GM21381 (cell line): ENCODE results near the gene BAZ1B.
"Not testable (repeated sequence)": the region's sequence is repeated elsewhere in the genome, so short reads cannot be mapped to it uniquely, and the experiment has no call there.

Experiments
- ATAC-seq: cut with Tn5 transposase; IDR thresholded peaks from one replicate; pipeline ENCODE4 v1.9.1; 2021; ENCODE audit warnings: mild to moderate bottlenecking, moderate library complexity; ENCODE audit not compliant: unreplicated experiment

BAZ1B gene, protein sequence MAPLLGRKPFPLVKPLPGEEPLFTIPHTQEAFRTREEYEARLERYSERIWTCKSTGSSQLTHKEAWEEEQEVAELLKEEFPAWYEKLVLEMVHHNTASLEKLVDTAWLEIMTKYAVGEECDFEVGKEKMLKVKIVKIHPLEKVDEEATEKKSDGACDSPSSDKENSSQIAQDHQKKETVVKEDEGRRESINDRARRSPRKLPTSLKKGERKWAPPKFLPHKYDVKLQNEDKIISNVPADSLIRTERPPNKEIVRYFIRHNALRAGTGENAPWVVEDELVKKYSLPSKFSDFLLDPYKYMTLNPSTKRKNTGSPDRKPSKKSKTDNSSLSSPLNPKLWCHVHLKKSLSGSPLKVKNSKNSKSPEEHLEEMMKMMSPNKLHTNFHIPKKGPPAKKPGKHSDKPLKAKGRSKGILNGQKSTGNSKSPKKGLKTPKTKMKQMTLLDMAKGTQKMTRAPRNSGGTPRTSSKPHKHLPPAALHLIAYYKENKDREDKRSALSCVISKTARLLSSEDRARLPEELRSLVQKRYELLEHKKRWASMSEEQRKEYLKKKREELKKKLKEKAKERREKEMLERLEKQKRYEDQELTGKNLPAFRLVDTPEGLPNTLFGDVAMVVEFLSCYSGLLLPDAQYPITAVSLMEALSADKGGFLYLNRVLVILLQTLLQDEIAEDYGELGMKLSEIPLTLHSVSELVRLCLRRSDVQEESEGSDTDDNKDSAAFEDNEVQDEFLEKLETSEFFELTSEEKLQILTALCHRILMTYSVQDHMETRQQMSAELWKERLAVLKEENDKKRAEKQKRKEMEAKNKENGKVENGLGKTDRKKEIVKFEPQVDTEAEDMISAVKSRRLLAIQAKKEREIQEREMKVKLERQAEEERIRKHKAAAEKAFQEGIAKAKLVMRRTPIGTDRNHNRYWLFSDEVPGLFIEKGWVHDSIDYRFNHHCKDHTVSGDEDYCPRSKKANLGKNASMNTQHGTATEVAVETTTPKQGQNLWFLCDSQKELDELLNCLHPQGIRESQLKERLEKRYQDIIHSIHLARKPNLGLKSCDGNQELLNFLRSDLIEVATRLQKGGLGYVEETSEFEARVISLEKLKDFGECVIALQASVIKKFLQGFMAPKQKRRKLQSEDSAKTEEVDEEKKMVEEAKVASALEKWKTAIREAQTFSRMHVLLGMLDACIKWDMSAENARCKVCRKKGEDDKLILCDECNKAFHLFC (N-terminal part only)

DNA sequence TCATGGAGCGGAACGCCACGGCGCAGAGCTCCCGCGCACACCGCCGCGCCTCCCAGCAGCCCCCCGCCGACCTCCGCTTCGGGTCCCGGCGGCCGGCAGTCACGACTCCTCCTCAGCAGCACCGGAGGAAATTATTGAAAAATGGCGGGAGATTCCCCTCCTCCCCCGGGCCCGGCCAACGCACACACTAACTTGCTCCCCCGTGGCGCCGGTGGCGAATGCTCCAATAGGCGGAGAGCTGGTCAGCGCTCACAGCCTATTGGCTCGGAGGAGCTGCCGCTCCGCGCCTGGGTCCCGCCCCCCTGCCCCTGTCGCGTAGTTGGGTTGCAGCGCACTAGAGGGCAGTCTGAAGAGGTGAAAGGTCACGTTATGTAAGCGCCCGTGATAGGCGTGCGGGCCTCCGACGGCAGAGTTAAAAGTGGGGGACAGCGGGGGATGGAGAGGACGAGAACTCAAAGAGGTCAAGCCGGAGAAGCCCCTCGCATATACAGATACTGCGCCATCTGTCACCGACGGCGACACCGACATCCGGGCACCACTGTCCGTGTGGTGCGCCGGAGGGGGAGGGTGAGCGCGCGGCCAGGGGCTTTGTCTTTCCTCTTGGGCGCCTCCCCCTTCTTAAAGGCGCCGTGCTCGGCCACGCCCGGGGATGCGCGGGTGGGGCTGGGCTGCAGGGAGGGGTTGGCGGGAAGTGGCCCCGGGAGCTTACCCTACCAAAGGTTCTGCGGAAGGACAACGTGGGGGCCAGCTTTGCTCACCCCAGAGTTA lies at the start of gene BAZ1B:
Gene BAZ1B, minus strand, starts transcription at position 189 of the 768 bp plus-strand sequence. CDS start 360 bp downstream, outside the sequence.
- peak; percentile 80 for ATAC-seq

DNA sequence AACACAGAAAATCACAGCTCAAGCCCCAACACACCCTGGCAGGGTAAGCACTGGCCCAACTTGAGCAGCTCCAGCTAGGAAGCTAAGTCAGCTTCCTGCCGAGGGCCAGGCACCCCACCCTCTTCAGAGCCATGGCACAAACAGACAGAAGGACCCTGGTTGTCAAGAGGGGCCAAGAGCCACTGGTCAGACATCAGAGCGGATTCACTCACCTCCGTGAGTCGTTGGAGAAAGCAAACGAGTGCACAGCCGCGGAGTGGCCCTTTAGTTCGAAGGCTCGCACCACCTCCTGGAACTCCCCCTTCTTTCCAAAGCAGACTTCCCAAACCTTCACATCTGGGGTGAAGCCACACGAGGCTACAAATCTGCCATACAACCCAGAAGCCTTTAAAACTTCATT lies 48.9 kb upstream of the BAZ1B start:
- ATAC-seq, result no peak

DNA sequence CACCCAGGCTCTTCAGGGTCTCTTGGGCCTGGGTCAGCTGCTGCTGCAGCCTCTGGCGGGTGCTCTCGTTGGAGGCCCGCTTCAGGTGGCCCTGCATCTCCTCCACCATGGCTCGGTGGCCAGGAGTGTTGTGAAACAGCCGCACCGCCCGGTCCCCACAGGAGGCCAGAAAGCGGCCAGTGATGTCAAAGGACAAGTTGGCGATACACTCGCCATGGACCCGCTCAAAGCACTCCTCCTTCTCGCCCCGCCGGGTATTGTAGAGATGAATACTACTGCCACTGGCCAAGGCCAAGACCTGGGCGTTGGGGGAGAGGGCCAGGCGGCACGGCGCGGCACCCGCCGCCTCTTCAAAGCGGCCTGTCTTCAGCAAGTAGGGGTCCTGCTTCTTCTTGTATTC lies 48.4 kb upstream of the BAZ1B start:
- no peak for ATAC-seq

DNA sequence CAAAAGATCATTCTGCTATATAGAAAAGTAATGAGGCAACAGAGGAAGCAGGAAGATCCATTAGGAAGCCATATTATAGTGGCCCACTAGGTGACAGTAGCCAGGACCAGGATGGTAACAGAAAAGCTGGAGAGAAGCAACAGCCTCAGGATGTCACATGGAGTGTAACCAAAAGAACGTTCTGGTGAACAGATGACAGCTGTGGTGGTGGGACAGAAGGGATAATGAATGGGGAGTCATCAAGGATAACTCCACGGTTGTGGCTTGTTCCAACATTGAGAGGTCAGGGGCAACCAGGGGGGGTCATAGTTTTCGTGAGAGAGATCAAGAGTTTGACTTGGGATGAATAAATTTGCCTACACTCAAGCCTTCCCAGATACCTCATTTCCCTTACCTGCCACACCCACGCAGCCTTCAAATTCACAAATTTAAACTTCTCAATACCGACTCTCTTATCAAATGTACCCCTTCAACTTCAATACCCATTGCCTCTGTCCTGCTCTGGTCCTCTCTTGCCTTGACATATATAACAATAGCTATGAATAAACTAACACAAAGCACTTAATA lies 47.0 kb upstream of the BAZ1B start:
- no peak for ATAC-seq

DNA sequence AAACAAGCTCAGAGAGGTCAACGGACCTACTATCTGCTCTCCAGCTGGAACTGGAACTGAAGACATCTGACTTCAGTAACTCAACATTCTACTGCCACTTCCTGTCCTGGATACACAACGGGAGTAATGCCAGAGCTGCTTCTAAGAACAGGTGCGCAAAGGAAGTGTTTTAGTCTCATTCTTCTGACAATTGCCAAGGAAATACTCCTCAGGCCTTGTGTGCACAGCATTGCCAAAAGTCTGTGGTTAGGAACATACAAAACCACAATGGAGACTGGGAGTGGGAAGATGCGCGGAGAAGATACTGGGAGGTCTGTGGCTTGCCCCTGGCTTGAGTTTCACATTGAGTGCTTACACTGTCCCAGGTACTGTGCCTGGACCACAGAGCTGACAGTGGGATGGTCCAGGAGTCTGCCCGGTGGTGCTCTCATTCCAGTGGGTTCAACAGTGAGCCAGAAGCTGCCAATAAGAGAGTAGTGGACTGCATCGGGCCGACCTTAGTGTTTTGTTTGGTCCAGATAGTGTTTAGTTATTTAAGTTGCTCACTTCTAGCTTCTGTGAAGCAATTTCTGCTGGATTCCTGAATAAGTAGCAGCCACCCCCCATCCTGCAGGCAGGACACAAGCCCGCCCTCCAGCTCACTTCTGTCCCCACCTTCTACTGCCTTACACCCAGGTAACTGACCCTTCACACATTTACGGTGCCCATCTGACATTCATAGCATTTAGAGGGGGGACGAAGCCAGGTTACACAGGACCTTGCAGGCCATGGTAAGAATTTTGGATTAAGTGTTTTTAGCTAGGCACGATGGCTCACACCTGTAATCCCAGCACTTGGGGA lies 46.0 kb upstream of the BAZ1B start:
- no peak for ATAC-seq

DNA sequence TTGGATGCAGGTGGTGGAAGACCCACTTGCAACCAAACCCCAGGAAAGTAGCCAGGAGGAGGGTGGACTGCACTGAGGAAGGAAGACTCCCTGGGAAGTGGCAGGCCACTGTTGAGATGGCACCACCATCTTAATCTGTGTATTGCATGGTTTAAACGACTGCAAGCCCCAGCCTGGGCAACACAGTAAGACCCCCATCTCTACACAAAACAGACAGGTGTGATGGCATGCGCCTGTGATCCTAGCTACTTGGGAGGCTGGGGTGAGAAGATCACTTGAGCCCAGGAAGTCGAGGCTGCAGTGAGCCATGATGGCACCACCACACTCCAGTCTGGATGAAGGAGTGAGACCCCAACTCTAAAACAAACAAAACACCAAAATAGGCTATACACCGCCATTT lies 45.0 kb upstream of the BAZ1B start:
- no peak for ATAC-seq

DNA sequence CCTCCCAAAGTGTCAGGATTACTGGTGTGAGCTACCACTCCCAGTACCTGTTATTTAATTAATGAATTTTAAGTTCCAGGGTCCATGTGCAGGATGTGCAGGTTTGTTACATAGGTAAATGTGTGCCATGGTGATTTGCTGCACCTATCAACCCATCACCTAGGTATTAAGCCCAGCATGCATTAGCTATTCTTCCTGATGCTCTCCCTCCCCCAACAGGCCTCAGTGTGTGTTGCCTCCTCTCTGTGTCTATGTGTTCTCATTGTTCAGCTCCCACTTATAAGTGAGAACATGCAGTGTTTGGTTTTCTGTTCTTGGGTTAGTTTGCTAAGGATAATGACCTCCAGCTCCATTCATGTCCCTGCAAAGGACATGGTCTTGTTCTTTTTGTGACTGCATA lies 44.3 kb upstream of the BAZ1B start:
- not testable (repeated sequence) for ATAC-seq

DNA sequence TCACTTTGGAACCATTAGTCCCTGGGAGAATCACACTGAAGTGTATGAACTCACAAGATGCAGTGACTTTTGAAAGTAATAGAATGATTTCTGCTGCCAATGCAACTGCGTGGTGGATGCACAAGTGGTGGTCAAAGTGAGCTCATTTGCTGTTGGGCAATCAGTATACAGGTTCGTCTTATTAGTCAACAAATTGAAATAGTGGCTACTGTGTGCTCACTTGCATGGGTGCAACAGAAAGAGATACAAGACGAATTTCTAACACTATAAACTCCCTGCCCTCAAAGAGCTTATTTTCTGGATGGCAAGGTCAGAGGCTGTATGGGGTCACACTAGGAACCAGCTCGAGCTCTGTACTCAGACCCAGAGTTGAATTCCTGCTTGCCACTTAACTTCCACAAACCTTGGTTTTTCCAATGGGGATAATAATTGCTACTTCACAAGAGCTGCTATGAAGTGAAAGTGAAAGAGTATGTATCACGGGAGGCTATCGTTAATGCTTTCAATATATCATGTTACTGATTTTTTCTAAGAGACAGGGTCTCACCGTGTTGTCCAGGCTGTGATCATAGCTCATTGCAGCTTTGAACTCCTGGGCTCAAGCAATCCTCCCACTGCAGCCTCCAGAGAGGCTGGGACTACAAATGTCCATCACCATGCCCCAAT lies 43.7 kb upstream of the BAZ1B start:
- no peak for ATAC-seq

DNA sequence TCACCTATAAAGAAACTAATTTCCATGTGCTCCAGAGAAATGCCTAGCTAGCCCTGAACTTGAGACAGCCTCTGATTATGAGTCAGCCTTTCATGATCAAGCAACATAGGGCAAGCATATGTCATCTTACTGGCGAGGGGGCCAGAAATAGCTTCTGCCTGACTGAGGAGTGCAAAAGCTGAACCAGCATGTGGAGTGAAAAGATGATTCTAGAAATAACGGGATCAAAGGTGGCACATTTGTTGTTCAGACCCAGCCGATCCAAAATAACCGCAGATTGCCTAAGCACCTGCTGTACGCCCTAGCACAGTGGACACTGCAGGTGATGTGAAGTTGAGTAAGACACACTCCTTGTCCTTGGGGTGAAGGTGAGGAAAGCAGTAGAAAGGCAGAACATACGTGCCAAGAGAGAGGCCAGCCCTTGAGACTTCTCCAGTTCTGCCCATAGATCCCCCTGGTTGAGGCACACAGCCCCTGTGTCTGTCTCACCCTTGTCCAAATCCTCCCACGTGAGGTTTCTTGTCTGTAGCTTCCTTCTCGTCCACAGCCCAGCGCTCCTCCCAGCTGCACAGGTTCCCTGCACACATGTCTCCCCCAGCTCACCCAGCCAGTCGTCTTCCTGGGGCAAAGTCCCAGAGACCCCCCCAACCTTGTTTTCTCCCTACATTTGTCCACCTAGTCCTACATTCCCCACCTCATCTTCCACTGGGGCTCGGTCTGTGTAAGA lies 38.2 kb upstream of the BAZ1B start:
- ATAC-seq, result no peak

DNA sequence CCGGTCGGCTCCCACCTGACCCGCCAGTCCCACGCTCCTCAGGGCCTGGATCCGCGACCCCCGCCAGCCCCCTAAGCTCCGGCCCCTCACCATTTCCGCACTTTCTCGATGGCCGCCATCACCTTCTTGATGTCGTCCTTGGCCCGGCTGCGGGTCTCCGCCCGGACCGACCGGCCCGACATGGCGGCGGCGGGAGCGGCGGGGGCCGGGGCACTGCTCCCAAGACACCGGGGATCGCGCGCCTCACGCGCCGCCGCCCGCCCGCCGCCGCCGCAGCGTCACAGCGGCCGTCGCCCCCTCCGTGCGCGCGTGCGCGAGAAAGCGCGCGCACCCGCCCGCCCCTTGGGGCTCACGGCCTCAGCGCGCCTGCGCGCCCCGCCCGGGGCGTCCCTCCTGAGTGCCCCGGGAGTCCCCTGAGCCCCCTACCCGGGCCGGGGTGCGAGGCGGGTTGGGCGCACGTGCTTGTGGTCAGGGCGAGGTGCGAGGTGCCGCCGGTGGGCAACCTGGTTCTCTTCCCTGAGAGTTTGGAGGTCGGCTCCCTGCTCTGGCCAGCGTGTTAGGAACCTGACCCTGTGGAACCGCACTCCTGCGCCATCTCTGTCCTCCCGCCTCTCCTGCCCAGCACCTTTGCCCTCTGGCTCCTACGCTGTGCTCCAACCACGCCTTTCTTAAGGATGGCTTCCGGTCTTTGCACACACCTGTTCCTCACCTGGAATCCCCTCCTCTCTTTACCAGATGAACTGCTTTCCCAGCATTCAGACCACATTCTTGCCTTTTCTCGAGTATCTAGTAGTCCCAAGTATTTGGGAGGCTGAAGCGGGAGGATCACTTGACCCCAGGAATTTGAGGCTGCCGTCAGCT lies 35.5 kb upstream of the BAZ1B start, which contains the start of gene BCL7B:
Gene BCL7B, minus strand, starts transcription at position 294 of the 861 bp plus-strand sequence. Its CDS starts 112 bp downstream, at position 182.
- ATAC-seq, result peak; percentile 57

DNA sequence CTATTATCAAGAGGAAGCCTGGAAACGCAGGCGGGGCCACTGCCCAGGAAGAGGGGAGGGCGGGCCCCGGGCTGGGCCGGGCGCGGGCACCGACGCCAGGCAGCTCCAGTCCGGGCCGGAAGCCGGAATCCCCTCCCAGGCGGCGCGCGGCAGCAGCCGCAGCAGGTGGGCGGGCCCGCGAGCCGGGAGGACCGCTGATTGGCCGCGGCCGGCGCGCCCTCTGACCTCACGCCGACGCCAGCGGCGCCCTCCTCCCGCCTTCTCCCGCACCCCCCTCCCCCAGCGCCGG lies 35.0 kb upstream of the BAZ1B start:
- ATAC-seq, result peak; percentile 90

DNA sequence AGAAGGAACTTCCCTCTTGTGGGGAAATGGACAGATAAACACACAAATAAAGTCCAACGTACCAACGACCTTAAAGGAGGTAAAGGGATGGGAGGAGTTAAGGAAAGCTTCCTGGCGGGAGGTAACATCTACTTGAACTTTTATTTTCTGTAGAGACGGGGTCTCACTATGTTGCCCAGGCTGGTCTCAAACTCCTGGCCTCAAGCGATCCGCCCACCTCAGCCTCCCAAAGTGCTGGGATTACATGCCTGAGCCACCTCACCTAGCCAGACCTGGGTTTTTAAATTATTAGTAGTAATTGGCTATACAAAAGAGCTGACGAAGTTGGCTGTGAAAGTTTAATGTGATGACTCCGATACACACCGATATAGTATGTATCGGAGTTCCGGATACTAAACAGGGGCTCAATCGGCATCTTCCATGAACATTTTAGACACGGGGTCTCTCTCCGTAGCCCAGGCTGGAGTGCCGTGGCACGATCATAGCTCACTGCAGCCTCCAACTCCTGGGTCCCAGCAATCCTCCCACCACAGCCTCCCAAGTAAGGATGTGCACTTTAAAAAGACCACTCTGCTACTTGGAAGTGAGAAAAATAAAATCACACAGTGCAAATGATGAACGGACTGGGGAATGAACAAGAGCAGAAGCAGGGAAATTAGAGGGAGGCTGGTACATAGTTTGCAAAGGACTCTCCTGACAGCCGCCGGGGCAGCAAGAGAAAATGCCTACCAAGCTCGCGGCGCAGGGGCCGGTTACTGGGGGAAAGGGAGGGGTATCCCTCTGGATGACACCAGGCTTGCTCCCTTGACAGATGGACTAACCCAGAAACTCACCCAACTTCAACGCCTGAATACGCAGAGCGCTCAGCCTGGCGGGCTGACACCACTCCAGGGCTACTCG lies 34.4 kb upstream of the BAZ1B start:
- no peak for ATAC-seq

DNA sequence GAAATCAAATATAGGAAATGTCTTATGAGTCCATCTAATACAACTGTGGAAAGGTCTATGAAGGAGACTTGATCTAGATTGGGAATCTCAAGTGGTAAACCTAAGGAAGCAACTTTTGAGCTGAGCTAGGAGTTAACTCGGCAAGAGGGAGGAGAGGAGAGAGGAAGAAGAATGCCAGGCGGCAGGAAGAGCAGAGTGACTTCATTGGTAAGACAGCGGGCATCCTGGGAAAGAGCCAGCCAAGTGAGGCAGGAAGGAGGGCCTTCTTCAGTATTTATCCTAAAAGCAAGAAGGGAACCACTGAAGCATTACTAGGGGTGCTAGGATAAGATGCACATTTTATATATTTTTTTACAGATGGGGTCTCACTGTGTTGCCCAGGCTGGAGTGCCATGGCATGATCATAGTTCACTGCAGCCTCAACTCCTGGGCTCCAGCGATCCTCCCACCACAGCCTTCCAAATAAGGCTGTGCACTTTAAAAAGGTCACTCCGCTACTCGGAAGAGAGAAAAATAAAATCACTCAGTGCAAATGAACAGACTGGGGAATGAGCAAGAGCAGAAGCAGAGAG lies 33.4 kb upstream of the BAZ1B start:
- no peak for ATAC-seq

DNA sequence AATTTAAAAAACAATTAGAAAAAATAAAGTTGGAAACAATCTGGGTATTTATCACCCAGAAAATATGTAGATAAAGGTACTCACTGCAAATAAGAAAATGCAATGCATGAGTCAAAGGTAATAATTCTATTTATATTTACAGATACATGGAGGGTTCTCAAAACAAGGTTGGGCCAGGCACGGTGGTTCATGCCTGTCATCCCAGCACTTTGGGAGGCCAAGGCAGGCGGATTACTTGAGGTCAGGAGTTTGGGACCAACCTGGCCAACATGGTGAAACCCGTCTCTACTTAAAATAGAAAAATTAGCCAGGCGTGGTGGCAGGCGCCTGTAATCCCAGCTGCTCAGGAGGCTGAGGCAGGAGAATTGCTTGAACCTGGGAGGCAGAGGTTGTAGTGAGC lies 28.0 kb upstream of the BAZ1B start:
- not testable (repeated sequence) for ATAC-seq

DNA sequence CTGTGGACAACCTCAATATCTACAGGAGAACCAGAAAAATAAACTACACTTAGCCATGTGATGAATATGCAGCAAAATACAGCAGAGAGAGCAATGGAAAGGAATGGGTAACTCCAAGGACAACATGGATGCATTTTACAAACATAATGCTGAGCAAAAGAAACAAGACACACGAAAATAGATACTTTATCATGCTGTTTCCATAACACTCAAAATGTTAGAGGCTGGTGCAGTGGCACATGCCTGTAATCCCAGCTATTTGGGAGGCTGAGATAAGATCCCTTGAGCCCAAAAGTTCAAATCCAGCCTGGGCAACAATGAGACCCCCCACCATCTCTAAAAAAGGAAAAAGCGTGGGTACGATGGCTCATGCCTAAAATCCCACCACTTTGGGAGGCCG lies 27.1 kb upstream of the BAZ1B start:
- ATAC-seq, result no peak

DNA sequence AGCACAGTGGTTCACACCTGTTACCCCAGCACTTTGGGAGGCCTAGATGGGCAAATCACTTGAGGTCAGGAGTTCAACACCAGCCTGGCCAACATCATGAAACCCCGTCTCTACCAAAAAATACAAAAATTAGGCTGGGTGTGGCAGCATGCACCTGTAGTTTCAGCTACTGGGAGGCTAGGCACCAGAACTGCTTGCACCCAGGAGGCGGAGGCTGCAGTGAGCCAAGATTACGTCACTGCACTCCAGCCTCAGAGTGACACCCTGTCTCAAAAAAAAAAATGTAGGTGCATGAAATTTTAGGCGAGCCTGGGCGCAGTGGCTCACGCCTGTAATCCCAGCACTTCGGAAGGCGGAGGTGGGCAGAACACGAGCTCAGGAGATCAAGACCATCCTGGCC lies 25.7 kb upstream of the BAZ1B start:
- no peak for ATAC-seq
